ENCODE measurements around the gene TSPAN18.

TSPAN18 gene

DNA sequence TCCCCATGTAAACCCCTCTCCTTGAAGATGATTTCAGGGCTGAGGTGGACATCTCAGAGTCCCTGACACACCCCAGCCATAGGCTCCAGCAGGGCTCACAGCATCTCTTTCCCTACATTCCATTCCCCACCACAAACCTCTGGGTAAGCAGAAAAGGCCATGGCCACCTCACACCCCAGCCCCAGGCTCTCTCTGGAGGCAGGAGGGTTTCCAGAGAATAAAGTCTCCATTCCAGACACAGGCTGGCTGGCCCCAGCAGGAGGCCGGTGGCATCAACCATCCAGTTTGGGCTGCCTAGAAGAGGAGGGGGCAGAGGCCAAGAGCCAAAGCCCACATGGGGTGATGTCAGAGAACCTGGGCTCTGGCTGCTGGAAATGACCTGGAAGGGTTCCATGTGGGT, 162.5 kb downstream of the TSPAN18 start:
- no peak for DNase-seq (ENCODE audit: low spot score)

GRCh38 chr11:44892843-44893242, 166.1 kb downstream of the TSPAN18 start:
- DNase-seq (ENCODE audit: low spot score) = no peak

- DNase-seq (ENCODE audit: low spot score) = no peak
Measured at GRCh38 chr11:44893308-44893822, 166.6 kb downstream of the TSPAN18 start.

DNA sequence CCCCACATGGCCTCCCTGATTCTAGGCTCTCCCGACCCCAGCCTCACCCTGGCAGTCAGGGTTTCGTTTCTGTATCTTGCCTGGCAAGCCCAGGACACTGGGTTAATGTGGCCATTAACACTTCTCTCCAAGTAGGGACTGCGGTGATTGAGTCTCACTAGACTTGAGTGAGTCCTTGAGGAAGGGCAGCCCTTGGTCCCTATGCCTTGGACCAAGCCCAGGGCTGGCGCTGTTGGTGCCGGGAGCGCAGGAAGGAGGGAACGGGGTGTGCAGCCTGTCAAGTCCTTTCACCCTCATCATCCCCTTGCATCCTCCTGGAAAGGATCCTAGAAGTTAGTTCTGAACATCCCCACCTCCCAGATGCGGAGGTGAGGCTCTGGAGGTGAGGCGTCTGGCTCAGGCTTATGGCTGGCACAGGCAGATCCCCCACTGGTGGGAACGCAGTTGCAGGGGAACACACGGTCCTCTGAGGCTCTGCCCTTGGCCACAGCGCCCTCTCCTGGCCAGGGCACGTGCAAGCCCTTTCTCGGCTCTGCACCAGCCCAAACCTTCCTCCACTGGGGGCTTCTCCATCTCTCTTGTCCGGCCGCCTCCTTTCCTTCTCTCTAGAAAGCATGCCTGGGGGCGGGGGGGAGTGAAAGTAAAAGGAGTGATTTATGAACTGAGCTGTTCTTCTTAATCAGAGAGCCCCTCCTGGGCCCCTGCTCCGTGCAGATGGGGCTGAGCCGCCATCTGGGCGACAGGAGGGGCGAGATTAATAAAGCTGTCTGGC, 167.3 kb downstream of the TSPAN18 start:
- DNase-seq (ENCODE audit: low spot score) = peak; percentile 65

GRCh38 chr11:44899959-44900358, 173.2 kb downstream of the TSPAN18 start:
- peak; percentile 80 for DNase-seq (ENCODE audit: low spot score)

DNA sequence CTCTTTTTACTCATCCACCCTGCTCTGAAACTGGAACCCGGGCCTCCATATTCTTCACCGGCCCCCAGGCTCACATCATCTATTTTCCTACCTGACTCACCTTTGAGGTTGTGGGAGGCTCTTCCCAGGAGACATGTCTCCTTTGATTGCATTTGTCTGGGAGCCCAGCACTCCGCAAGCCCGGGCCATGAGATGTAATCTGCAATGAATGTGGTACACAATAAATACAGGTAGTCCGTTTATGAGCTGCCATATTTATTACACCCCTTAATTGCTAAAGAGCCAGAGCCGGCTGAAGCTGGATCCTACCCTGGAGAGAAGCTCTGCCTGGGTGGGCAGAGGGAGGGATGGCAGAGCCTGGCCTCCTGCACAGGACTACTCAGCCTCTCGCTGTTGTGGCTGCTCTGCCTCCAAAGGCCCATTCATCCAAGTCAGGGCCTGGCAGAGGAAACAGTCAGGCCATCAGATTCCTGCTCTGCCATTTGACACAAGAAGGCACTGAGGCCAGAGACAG, 174.4 kb downstream of the TSPAN18 start:
- no peak for DNase-seq (ENCODE audit: low spot score)

DNA sequence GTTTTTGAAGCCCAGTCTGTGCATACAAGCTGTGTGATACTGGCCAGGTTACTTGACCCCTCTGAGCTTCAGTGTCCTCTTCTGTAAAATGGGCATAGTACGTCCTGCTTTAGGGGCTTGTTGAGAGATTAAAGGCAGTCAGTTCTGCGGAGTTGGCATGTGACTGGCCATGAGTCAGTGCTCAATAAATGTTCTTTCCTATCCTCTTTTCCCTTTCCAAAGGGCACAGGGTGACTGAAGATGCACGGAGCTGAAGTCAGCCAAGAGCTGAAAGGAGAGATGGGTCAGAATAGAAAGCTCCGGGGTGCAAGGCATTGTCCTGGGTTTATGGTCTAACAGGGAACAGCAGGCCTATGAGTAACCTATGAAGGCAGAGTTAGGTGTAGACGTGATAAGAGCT, 175.0 kb downstream of the TSPAN18 start:
- no peak for DNase-seq (ENCODE audit: low spot score)

DNA sequence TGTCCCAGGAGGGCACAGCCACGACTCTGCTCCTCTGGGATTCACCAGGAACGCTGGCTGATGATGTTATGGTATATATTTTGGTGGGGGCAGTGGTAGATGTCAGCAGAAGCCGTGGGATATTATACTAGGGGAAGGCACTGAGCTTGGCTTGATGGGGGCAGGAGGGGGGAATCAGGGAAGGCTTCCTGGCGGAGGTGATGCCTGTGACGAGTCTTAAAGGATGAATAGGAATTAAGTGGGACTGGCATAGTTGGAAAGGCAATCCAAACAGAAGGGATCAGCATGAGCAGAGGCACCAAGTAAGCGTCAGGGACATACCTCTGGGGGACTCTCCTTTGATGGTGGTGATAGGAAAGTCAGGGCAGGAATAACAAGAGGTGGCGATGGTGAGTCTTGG, 176.3 kb downstream of the TSPAN18 start:
- DNase-seq (ENCODE audit: low spot score) = no peak

DNA sequence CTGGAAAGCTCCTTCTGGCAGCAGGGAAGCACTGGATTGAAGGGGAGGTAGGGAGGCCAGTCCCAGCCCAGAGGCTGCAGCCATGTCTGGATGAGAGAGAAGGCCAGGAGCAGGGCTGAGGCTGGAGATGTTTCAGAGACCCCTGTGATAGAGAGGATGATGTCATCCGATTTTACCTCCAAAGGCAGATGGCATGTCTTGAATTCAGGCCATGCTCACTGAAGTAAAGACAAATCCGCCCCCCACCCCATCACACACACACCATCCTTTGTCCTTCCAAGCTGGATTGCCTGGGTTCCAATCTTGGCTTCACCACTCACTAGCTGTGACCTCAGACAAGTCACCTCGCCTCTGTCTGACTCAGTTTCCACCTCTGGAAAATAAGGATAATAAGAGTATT, 176.8 kb downstream of the TSPAN18 start:
- no peak for DNase-seq (ENCODE audit: low spot score)

DNA sequence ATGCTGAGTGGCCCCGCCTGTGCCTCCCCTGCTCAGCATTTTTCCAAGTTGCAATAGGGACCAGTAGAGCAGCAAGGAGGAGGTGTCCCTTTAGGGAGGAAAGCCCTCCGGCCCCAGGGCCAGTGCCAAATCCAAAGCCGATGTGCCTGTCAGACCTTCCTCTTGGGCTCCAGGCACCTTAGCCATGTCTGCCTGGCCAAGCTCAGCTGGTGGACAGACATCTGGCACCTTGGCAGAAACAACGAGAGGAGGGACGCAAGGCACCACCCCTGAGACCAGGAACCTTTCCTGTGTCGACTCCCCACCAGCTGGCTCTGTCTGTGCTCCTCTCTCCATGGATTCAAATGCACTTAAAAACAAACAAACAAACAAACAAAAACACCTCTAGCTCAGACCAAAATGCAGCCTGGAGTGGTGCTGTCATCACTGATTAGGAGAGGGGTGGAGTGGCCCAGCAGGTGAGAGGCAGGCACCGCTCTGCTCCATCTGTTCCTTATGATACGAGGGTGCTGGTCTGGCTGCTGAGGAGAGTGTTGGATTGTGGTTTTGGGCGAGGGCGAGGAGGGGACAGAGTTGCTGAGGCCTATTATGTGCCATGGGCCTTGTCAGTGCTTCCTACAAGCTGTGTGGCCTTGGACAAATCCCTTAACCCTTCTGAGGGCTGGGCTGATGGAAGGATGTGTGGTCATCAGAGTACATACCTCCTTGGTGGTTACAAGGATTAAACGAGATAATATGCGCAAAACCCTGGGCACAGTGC, 177.7 kb downstream of the TSPAN18 start:
- no peak for DNase-seq (ENCODE audit: low spot score)

- DNase-seq (ENCODE audit: low spot score) = peak; percentile 79
Measured at GRCh38 chr11:44905131-44905866, 178.5 kb downstream of the TSPAN18 start.

DNA sequence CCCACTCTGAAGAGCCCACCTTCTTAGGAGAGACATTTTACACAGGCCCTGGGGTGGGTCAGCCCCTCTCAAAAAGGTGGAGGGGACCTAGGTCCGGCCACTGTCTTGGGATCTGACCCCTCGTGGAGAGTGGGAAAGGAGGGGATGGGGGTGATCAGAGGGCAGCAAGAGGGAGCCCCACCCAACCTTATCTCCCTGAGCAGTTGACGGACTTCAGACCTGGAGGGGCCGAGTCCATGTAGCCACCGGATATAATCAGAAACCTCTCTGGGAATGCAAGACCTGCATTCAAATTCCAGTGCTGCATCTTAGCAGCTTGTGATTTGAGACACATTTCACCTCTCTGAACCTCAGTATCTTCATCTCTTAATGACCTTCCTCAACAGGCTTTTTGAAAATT, 179.9 kb downstream of the TSPAN18 start:
- no peak for DNase-seq (ENCODE audit: low spot score)

- DNase-seq (ENCODE audit: low spot score) = no peak
Measured at GRCh38 chr11:44909557-44909956, 182.8 kb downstream of the TSPAN18 start.

DNA sequence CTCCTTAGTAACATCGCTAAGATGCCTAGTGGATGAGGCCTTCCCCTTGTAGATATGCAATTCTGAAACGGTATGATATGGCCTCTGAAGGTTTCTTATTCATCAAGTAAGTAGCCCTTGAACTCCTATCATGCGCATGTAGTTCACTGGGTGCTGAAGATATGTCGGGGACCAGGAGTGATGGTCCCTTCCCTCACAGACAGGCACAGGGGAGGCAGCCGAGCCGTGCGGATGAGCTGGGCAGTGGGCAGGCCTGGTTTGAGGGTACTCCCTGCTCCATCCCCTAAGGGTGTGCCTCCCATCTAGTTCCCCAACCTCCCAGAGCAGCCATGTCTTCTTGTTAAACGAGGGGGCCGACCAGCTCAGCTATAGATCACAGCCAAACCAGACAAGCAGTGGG, 183.8 kb downstream of the TSPAN18 start:
- DNase-seq (ENCODE audit: low spot score) = no peak

GRCh38 chr11:44911029-44911814, 184.5 kb downstream of the TSPAN18 start:
- DNase-seq (ENCODE audit: low spot score) = peak; percentile 78

DNA sequence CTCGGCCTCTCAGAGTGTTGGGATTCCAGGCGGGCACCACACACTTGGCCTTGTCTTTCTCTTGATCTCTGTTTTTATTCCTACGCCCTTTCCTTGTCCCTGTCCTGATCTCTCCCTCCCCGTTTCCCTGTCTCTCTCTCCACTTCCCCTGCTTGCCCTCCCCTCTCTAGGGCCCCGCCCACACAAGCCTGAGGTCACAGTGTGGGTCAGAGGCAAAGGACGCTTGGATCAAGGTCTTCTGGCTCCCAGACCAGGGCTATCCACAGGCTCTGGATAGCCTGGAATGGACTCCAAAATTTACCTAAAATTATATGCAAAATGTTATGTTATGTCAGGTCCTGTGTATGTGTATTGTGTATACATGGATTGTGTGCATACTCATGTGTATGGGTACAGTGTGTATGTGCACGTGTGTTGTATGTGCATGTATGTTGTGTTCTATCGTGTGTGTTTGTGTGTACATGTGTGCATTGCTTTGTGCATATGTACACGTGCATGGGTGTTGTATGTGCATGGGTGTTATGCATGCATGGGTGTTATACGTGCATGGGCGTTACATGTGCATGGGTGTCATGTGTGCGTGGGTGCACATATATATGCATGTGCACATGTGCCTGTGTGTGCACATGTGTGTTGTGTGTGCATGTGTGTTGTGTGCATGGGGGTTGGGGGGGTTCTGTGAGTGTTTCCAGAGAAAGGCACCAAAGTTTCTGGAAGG, 185.7 kb downstream of the TSPAN18 start:
- no peak for DNase-seq (ENCODE audit: low spot score)

DNA sequence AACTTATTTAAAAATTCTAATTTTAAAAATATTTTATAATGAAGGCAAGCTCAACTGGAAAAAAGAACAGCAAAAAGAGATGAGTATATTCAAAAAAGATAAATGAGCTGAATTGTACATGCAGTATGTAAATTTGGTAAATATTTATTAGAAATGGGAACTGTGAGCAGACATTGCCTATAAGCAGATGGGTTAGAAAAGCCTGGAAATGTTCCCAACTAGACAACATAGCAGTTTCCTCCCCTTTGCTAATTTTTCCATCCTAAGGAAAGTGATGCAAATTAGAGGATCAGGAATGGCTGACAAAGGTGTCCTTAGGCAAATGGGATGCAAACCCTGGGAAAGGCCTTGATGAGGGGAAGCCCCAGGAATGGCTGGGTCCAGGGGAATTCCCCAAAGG, 186.7 kb downstream of the TSPAN18 start:
- DNase-seq (ENCODE audit: low spot score) = no peak

- DNase-seq (ENCODE audit: low spot score) = no peak
Measured at GRCh38 chr11:44914105-44914504, 187.3 kb downstream of the TSPAN18 start.

DNA sequence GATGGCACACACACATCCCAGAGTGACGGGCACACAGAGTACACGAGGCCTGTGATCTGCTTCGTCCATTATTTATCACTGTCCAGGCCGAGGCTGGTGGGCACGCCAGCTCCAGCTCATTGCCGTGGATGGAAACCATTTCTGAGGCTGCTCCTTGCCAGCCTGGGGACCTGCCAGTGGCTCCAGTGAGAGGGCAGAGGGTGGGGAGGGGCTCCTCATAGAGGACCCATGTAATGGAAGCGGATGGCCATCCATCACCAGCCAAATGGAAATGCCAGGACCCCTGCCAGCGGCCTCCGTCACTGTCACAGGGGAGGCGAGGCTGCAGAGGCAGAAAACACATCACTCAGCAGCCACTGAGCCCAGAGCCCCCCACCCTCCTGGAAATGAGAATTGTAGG, 188.2 kb downstream of the TSPAN18 start:
- no peak for DNase-seq (ENCODE audit: low spot score)

GRCh38 chr11:44915621-44916020, 188.9 kb downstream of the TSPAN18 start:
- peak; percentile 55 for DNase-seq (ENCODE audit: low spot score)

- no peak for DNase-seq (ENCODE audit: low spot score)
Measured at GRCh38 chr11:44916331-44916730, 189.6 kb downstream of the TSPAN18 start.
